ENCODE results near the gene MORN1. TPM values are rescaled to one million over a fixed set of nuclear protein-coding genes. Genes with fewer than 3 reads are reported as not detected.

The MORN1 gene
- total RNA-seq, 1 experiment from 2014 or later = 47.8 TPM

GRCh38 chr1:2314803-2315673, 76.3 kb downstream of the MORN1 start:
- peak overlapping the region; percentile 71 for H3K4me2 ChIP-seq
- H3K36me3 ChIP-seq (ENCODE audit: low read depth) = no peaks in the 10 kb centered on the region
- no peaks in the 10 kb centered on the region for H3K79me2 ChIP-seq (ENCODE audit: low read depth)
- H3F3A ChIP-seq (ENCODE audit: insufficient read depth, low read depth) = peaks cover 21% of the 10 kb centered on the region; the same call in 1 of the 2 replicates
- peak in 1 of 2 experiments; percentile 53 for DNase-seq
- BruUV-seq (replicated peaks) = no TSS peak
- intact Hi-C loops (cut with micrococcal nuclease; ENCODE audit: unreplicated experiment) = loop anchor here (5.0 to 10.0 kb wide), 3 partner anchors 77 to 220 kb away; partner anchors contain the start of genes HES5, MORN1, RER1 and SKI
- no peak overlapping the region for H2AFZ ChIP-seq
- ChIA-PET CTCF (no interaction called here), POLR2A (ENCODE audit: unreplicated experiment) (no interaction called here)
- H3K4me1 ChIP-seq (replicated peaks; ENCODE audit: insufficient read depth) = peaks cover 24% of the 10 kb centered on the region
- H3K27ac ChIP-seq = no peak overlapping the region
- no peaks in the 10 kb centered on the region for H3K9me3 ChIP-seq (ENCODE audit: insufficient read depth, low read depth)
- H3K4me3 ChIP-seq = peak overlapping the region; percentile 54
- H4K20me1 ChIP-seq (ENCODE audit: insufficient read depth) = no peaks in the 10 kb centered on the region
- no peaks in the 10 kb centered on the region for H3K9me2 ChIP-seq (ENCODE audit: insufficient read depth)
- no peaks in the 10 kb centered on the region for H3K27me3 ChIP-seq (ENCODE audit: insufficient read depth, low read depth)
- TF ChIP-seq CTCF (conservative IDR thresholded peaks at IDR 0.05) (peak; percentile 85), EZH2 (IDR thresholded peaks at IDR 0.05; ENCODE audit: low read depth) (no peak)

GRCh38 chr1:2314273-2314802, 77.0 kb downstream of the MORN1 start:
- no TSS peak for BruUV-seq (replicated peaks)
- Histone ChIP-seq H3K4me2 (peak overlapping the region; percentile 71), H3K9me2 (ENCODE audit: insufficient read depth) (no peaks in the 10 kb centered on the region), H3F3A (ENCODE audit: insufficient read depth, low read depth) (peaks cover 24% of the 10 kb centered on the region; the same call in 1 of the 2 replicates), H3K27ac (no peak overlapping the region), H3K79me2 (ENCODE audit: low read depth) (no peaks in the 10 kb centered on the region), H3K36me3 (ENCODE audit: low read depth) (no peaks in the 10 kb centered on the region), H3K27me3 (ENCODE audit: insufficient read depth, low read depth) (no peaks in the 10 kb centered on the region), H3K4me1 (replicated peaks; ENCODE audit: insufficient read depth) (peaks cover 24% of the 10 kb centered on the region), H3K4me3 (peak overlapping the region; percentile 54), H4K20me1 (ENCODE audit: insufficient read depth) (no peaks in the 10 kb centered on the region), H2AFZ (no peak overlapping the region), H3K9me3 (ENCODE audit: insufficient read depth, low read depth) (no peaks in the 10 kb centered on the region)
- intact Hi-C loops (cut with micrococcal nuclease; ENCODE audit: unreplicated experiment) = loop anchor here (5.0 to 10.0 kb wide), 3 partner anchors 78 to 220 kb away; partner anchors contain the start of genes HES5, MORN1, RER1 and SKI
- ChIA-PET CTCF (no interaction called here), POLR2A (ENCODE audit: unreplicated experiment) (no interaction called here)
- DNase-seq = peak in 1 of 2 experiments; percentile 60
- TF ChIP-seq CTCF (conservative IDR thresholded peaks at IDR 0.05) = no peak
- no peak for TF ChIP-seq EZH2 (IDR thresholded peaks at IDR 0.05; ENCODE audit: low read depth)

- no peak for DNase-seq
- ChIA-PET POLR2A (ENCODE audit: unreplicated experiment) (no interaction called here), CTCF (no interaction called here)
- H4K20me1 ChIP-seq (ENCODE audit: insufficient read depth) = no peaks in the 10 kb centered on the region
- intact Hi-C loops (cut with micrococcal nuclease; ENCODE audit: unreplicated experiment) = loop anchor here (5.0 to 10.0 kb wide), 3 partner anchors 79 to 221 kb away; partner anchors contain the start of genes HES5, MORN1, RER1 and SKI
- no peaks in the 10 kb centered on the region for H3K9me3 ChIP-seq (ENCODE audit: insufficient read depth, low read depth)
- peaks cover 29% of the 10 kb centered on the region; the same call in 1 of the 2 replicates for H3F3A ChIP-seq (ENCODE audit: insufficient read depth, low read depth)
- no peaks in the 10 kb centered on the region for H3K36me3 ChIP-seq (ENCODE audit: low read depth)
- no peak overlapping the region for H2AFZ ChIP-seq
- BruUV-seq (replicated peaks) = TSS peak; percentile 49
- no peaks in the 10 kb centered on the region for H3K79me2 ChIP-seq (ENCODE audit: low read depth)
- H3K4me2 ChIP-seq = peak overlapping the region; percentile 71
- H3K4me1 ChIP-seq (replicated peaks; ENCODE audit: insufficient read depth) = peaks cover 24% of the 10 kb centered on the region
- TF ChIP-seq EZH2 (IDR thresholded peaks at IDR 0.05; ENCODE audit: low read depth) = no peak
- no peak for TF ChIP-seq CTCF (conservative IDR thresholded peaks at IDR 0.05)
- H3K9me2 ChIP-seq (ENCODE audit: insufficient read depth) = no peaks in the 10 kb centered on the region
- H3K4me3 ChIP-seq = peak overlapping the region; percentile 54
- no peak overlapping the region for H3K27ac ChIP-seq
- no peaks in the 10 kb centered on the region for H3K27me3 ChIP-seq (ENCODE audit: insufficient read depth, low read depth)
Measured at GRCh38 chr1:2313651-2314261, 77.6 kb downstream of the MORN1 start.
